Lower lobe of right lung (tissue), 2 donors: ENCODE data around the gene CTNNA2. TPM values are rescaled to one million over a fixed set of nuclear protein-coding genes. Genes with fewer than 3 reads are reported as not detected.
A peak's percentile ranks its signal among the peaks of the same experiment; 100 is the strongest.

Experiments used
- ATAC-seq, 2 donors: fragments of 200-7000 bp; cut with Tn5 transposase; one replicate each; pipeline ENCODE4 v1.9.1; 2020 to 2022; ENCODE audit warnings: mild to moderate bottlenecking in 2 of 2, moderate library complexity in 2 of 2
- DNase-seq: peaks from one replicate; pipeline ENCODE4 v3.0.0-alpha.2; 2020
- H3K27ac ChIP-seq: fragments of 200-600 bp; one replicate; pipeline ENCODE4 v1.8.0; 2022
- H3K27me3 ChIP-seq: fragments of 200-600 bp; one replicate; pipeline ENCODE4 v1.8.0; 2022; ENCODE audit warnings: low read depth
- H3K36me3 ChIP-seq: fragments of 200-600 bp; one replicate; pipeline ENCODE4 v1.8.0; 2022; ENCODE audit warnings: mild to moderate bottlenecking
- H3K4me1 ChIP-seq: fragments of 200-600 bp; one replicate; pipeline ENCODE4 v1.8.0; 2022
- H3K4me3 ChIP-seq: fragments of 200-600 bp; one replicate; pipeline ENCODE4 v1.8.0; 2022; ENCODE audit warnings: mild to moderate bottlenecking
- H3K9me3 ChIP-seq: fragments of 200-600 bp; one replicate; pipeline ENCODE4 v1.8.0; 2022
- intact Hi-C: fragments of 100-400 bp; cut with DNase I; formaldehyde crosslinking; loops from one replicate; pipeline ENCODE4 v1.11.0; 2022
- total RNA-seq: library from RNA; stranded (reverse); fragmentation: NEBNext Ultra II Directional; extraction: Animal tissue kit (Norgen Biotek cat#: 25700); gene quantifications from one replicate; pipeline ENCODE4 v1.2.1, GENCODE V29; 2021
- TF ChIP-seq, protein P1 (sequence below): fragments of 200-600 bp; IDR thresholded peaks from one replicate; pipeline ENCODE4 v1.8.0; 2022; ENCODE audit warnings: antibody characterized with exemption, mild to moderate bottlenecking
- donor health status: DM: no; HTN: yes; CAD: no; lungs with severe emphysema.

The CTNNA2 gene
- total RNA-seq, 1 donor from 2014 or later = not detected

DNA sequence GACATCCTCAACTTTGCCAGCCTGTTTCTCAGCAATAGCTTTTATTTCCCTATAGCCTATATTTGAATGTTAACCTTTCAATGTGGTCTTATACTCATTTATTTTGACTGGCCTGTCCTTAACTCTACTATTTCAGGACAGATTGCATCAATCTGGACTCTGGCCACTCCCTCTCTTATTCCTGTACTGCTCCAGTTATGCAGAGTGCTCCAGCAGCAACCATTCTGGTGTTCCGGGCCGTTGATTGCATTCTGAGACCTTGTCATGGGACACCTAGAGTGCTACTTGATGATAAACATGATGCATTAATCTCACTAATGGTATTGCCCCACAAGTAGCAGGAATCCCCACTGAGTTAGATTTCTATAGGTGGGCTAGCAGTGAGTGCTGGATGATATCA, 428.3 kb downstream of the CTNNA2 start:
- no peaks in the 10 kb centered on the region for H3K36me3 ChIP-seq
- no peak overlapping the region for H3K27ac ChIP-seq
- TF ChIP-seq, protein P1, sequence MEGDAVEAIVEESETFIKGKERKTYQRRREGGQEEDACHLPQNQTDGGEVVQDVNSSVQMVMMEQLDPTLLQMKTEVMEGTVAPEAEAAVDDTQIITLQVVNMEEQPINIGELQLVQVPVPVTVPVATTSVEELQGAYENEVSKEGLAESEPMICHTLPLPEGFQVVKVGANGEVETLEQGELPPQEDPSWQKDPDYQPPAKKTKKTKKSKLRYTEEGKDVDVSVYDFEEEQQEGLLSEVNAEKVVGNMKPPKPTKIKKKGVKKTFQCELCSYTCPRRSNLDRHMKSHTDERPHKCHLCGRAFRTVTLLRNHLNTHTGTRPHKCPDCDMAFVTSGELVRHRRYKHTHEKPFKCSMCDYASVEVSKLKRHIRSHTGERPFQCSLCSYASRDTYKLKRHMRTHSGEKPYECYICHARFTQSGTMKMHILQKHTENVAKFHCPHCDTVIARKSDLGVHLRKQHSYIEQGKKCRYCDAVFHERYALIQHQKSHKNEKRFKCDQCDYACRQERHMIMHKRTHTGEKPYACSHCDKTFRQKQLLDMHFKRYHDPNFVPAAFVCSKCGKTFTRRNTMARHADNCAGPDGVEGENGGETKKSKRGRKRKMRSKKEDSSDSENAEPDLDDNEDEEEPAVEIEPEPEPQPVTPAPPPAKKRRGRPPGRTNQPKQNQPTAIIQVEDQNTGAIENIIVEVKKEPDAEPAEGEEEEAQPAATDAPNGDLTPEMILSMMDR = no peak
- DNase-seq (no peak), ATAC-seq (no peak)
- no peak overlapping the region for H3K4me3 ChIP-seq
- H3K9me3 ChIP-seq = no peaks in the 10 kb centered on the region
- no peaks in the 10 kb centered on the region for H3K27me3 ChIP-seq
- intact Hi-C loops = no loop called here
- H3K4me1 ChIP-seq = no peaks in the 10 kb centered on the region

DNA sequence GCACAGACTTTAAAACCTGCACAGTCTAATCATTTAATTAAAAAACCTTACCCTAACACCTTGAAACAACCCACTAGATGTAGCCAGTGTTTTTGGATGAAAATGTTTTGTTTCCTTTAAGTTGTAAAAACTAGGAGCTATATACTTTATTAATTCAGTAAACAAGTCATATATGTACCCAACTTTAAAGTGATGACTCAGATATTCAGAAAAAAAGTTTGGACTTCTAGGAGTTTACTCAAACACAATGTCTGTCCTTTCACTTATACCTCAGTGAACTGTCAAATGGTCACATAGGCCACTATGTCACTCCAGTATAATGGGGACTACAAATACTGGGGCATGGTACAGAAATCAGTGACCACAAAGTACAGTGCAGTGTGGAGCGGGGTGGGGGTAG, 431.4 kb downstream of the CTNNA2 start:
- DNase-seq (no peak), ATAC-seq (no peak)
- no peak overlapping the region for H3K4me3 ChIP-seq
- TF ChIP-seq, protein P1 = no peak
- no peaks in the 10 kb centered on the region for H3K36me3 ChIP-seq
- H3K4me1 ChIP-seq = no peaks in the 10 kb centered on the region
- no peaks in the 10 kb centered on the region for H3K27me3 ChIP-seq
- intact Hi-C loops = no loop called here
- no peak overlapping the region for H3K27ac ChIP-seq
- H3K9me3 ChIP-seq = no peaks in the 10 kb centered on the region

DNA sequence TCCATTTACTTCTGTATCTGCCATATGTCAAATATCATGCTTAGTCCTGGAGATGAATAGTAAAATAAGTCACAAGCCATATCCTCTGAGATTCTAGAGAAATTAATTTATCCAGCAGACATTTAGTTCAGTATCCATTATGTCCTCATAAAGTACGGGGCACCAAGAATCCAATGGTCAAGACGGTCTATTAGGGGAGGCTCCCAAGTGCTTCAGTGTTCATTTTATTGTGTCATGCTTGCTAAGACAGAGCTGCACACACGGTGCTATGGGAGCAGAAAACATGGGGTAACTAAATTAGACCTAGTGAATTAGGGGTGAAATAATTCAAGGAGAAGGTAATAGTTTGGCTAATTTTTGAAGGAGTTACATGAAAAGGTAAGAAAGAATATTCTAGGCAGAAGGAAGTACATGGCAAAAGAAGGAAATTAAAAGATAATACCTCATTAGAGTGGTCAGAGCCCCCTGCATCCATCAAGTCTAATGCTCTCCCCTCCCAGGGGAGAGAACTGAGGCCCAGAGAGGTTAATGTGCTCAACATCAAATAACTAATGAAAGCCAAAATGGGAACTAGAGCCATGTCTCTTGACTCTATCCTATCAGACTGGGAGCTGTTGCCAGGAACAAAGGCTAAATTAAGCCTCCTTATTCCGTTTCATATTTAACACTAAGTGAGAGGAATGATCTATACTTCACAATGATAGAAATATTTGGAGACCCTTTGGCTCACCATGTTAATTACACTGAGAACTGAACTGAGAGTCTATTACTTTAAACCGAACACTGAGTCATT, 433.0 kb downstream of the CTNNA2 start:
- H3K27ac ChIP-seq = no peak overlapping the region
- intact Hi-C loops = no loop called here

DNA sequence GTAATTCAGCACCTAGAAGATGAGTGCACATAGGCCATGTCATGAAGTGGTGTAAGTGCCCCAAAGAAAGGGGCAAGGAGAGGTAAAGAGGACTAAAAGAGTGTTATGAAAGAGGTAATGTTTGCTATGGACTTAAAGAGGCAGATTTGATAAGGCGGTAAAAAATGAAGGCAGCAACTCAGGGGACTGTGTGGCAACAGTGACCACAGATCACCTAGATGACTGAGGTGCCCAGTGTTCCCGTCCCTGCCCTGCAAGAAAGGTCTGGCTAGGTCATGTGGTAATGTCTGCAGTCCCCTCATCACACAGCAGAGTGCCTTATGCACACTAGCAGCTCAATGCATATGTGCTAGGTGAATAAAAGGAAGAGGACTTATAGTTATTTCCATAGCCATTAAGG, 434.9 kb downstream of the CTNNA2 start:
- intact Hi-C loops = no loop called here
- Histone ChIP-seq H3K4me1 (no peaks in the 10 kb centered on the region), H3K4me3 (no peak overlapping the region), H3K27ac (no peak overlapping the region), H3K9me3 (no peaks in the 10 kb centered on the region), H3K36me3 (no peaks in the 10 kb centered on the region), H3K27me3 (no peaks in the 10 kb centered on the region)
- ATAC-seq (peak; percentile 84 to 85), DNase-seq (no peak)
- TF ChIP-seq, protein P1 = no peak

More for the DNA sequence above, 433.0 kb downstream of the CTNNA2 start:
- Histone ChIP-seq H3K36me3 (no peaks in the 10 kb centered on the region), H3K9me3 (no peaks in the 10 kb centered on the region), H3K4me1 (no peaks in the 10 kb centered on the region), H3K4me3 (no peak overlapping the region), H3K27me3 (no peaks in the 10 kb centered on the region)
- TF ChIP-seq, protein P1 = no peak
- DNase-seq = no peak
- ATAC-seq = no peak

DNA sequence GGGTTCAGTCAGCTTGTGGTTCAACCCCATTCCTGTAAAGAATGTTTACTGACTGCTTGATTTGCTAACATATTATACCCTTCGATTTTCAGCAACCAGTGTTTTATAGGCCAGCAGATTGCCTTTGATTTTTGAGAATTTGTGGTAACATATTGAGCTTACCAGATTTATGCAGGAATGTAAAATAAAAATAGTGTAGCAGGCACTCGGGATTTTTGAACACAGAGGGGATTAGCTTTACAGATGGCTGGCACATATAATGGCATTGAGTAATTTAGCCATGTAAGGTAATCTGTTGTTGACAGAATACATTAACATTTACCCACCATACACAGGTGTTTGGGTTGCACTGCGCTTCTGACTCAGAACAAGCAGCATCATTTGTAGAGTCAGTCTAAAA, 437.7 kb downstream of the CTNNA2 start:
- no peak overlapping the region for H3K27ac ChIP-seq
- no peaks in the 10 kb centered on the region for H3K4me1 ChIP-seq
- ATAC-seq = no peak
- TF ChIP-seq, protein P1 = no peak
- no peak overlapping the region for H3K4me3 ChIP-seq
- DNase-seq = no peak
- intact Hi-C loops = no loop called here
- H3K9me3 ChIP-seq = no peaks in the 10 kb centered on the region
- no peaks in the 10 kb centered on the region for H3K27me3 ChIP-seq
- H3K36me3 ChIP-seq = no peaks in the 10 kb centered on the region
